HL-60 (cell line): ENCODE data around the gene PFDN4.

Experiments used
- DNase-seq, 2 experiments: peaks; one replicate each; pipeline ENCODE4 v3.0.0-alpha.2; 2010 to 2020; ENCODE audit warnings: low read depth in 1 of 2, low spot score in 1 of 2
- H3K27ac ChIP-seq: fragments of 250-450 bp; sonication (Bioruptor Pico); replicated peaks from 2 replicates; pipeline ENCODE4 v1.5.1; 2020; ENCODE audit warnings: mild to moderate bottlenecking, moderate library complexity
- H3K27me3 ChIP-seq: fragments of 250-450 bp; sonication (Bioruptor Pico); 2 replicates; pipeline ENCODE4 v1.5.1; 2021; ENCODE audit warnings: mild to moderate bottlenecking, moderate library complexity; ENCODE audit not compliant: insufficient read depth, poor library complexity, severe bottlenecking
- H3K4me3 ChIP-seq: replicated peaks from 2 replicates; pipeline ENCODE4 v1.5.1; 2011; ENCODE audit warnings: mild to moderate bottlenecking, control low read depth, low read length; ENCODE audit not compliant: insufficient read depth
- CTCF ChIP-seq: IDR thresholded peaks from one replicate; pipeline ENCODE4 v1.5.1; 2011; ENCODE audit warnings: low read length, control low read depth, inconsistent platforms; ENCODE audit not compliant: insufficient read depth
- GABPA ChIP-seq: IDR thresholded peaks from 2 replicates; pipeline ENCODE4 v1.6.1; 2012; ENCODE audit warnings: low read depth
- POLR2AphosphoS5 ChIP-seq: IDR thresholded peaks from 2 replicates; pipeline ENCODE4 v1.6.1; 2012; ENCODE audit warnings: low read depth
- REST ChIP-seq: IDR thresholded peaks from 2 replicates; pipeline ENCODE4 v1.6.1; 2012; ENCODE audit warnings: low read depth; ENCODE audit not compliant: insufficient replicate concordance
- SPI1 ChIP-seq: IDR thresholded peaks from 2 replicates; pipeline ENCODE4 v1.6.1; 2012; ENCODE audit warnings: low read depth, mild to moderate bottlenecking, borderline replicate concordance

The PFDN4 gene

DNA sequence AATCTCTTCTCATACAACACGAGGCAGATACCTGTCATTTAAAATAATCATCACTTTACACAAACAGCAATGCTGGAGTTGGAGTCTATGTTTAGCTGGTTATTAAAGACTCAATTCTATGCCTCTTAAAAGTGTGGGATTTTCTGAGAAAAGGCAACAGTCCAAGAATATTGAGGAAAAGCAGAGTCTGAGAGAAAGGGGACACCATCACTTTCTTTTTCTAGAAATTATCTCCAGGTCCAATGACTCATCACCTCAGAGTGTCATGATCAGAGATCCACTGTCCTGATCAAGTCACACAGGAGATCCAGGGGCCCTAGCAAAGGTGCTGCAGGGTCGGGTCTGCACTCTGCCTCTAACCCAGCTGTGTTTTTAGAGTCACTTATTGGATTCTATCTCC lies 42.1 kb upstream of the PFDN4 start:
- peaks cover 22% of the 10 kb centered on the region for H3K27me3 ChIP-seq
- TF ChIP-seq REST (no peak), CTCF (no peak), SPI1 (no peak), POLR2AphosphoS5 (no peak), GABPA (no peak)
- H3K4me3 ChIP-seq = no peak overlapping the region
- H3K27ac ChIP-seq = no peak overlapping the region
- no peak for DNase-seq

DNA sequence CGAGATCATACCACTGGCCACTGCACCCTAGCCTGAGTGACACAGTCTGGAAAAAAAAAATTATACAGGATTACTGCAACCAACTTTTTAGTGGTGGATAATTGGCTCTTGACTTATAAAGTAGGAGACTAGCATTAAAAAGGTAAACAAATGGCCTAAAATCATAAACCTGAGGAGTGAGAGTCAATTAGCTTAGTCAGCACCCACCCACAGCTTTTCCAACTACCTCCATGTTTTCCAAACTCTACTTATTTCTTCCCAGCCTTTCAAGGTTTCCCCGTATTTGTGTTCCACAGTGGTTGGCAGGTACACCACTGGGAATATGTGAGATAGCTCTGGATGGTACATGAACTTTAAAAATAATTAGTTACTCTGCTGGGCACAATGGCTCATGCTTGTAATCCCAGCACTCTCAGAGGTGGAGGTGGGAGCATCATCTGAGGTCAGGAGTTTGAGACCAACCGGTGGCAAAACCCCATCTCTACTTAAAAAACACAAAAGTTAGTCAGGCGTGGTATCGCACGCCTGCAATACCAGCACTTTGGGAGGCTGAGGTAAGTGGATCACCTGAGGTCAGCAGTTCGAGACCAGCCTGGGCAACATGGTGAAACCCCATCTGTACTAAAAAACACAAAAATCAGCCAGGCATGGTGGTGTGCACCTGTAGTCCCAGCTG lies 40.8 kb upstream of the PFDN4 start:
- H3K27ac ChIP-seq = no peak overlapping the region
- H3K4me3 ChIP-seq = no peak overlapping the region
- no peak for DNase-seq
- TF ChIP-seq CTCF (no peak), SPI1 (no peak), GABPA (no peak), REST (no peak), POLR2AphosphoS5 (no peak)
- peaks cover 31% of the 10 kb centered on the region for H3K27me3 ChIP-seq

- no peak overlapping the region for H3K27ac ChIP-seq
- H3K27me3 ChIP-seq = peaks cover 39% of the 10 kb centered on the region
- no peak for DNase-seq
- H3K4me3 ChIP-seq = no peak overlapping the region
- no peak for TF ChIP-seq GABPA
- TF ChIP-seq REST = no peak
- TF ChIP-seq SPI1 = no peak
- no peak for TF ChIP-seq POLR2AphosphoS5
- TF ChIP-seq CTCF = no peak
Measured at GRCh38 chr20:54167909-54168872, 39.7 kb upstream of the PFDN4 start.
